OCI-LY7 (cell line): Measurements from ENCODE around the gene DHODH. TPM values are rescaled to one million over a fixed set of nuclear protein-coding genes. Genes with fewer than 3 reads are reported as not detected.

Experiments
- BruUV-seq: library from RNA; stranded (reverse); fragments of 400-500 nt; replicated peaks from 2 replicates; lab custom pipeline; 2021; lab: Mats Ljungman, UMichigan
- CTCF ChIA-PET: fragments of 300-600 bp; sonication (Branson Sonifier 250); formaldehyde crosslinking; loops from one replicate; lab custom pipeline; 2022; ENCODE audit warnings: antibody characterized with exemption; ENCODE audit not compliant: unreplicated experiment; lab: Charles Lee
- POLR2A ChIA-PET: fragments of 300-600 bp; sonication (Branson Sonifier 250); formaldehyde crosslinking; loops from one replicate; lab custom pipeline; 2022; ENCODE audit warnings: antibody characterized with exemption; lab: Charles Lee
- DNase-seq: peaks from one replicate; pipeline ENCODE4 v3.0.0-alpha.2; 2015; ENCODE audit warnings: low spot score
- H2AFZ ChIP-seq: fragments of 200-600 bp; sonication (generic), shearing (Covaris generic); 2 replicates; pipeline ENCODE4 v1.6.1; 2014; ENCODE audit warnings: mild to moderate bottlenecking, antibody characterized with exemption, low read length, moderate library complexity
- H3K27ac ChIP-seq: fragments of 200-600 bp; sonication (generic); 2 replicates; pipeline ENCODE4 v1.5.1; 2014; ENCODE audit warnings: mixed run types, low read depth, mild to moderate bottlenecking, moderate library complexity, low read length, inconsistent platforms; ENCODE audit not compliant: poor library complexity, severe bottlenecking
- H3K36me3 ChIP-seq: fragments of 200-600 bp; sonication (generic); 2 replicates; pipeline ENCODE4 v1.6.1; 2014; ENCODE audit warnings: mild to moderate bottlenecking, antibody characterized with exemption, low read length, moderate library complexity, mixed read lengths; ENCODE audit not compliant: insufficient read depth
- H3K4me1 ChIP-seq: fragments of 200-600 bp; sonication (generic); 2 replicates; pipeline ENCODE4 v1.5.1; 2014; ENCODE audit warnings: mild to moderate bottlenecking, low read length; ENCODE audit not compliant: insufficient read depth, poor library complexity, severe bottlenecking
- H3K4me2 ChIP-seq: fragments of 200-600 bp; sonication (generic); 2 replicates; pipeline ENCODE4 v1.6.1; 2014; ENCODE audit warnings: mild to moderate bottlenecking, low read length
- H3K4me3 ChIP-seq: fragments of 200-600 bp; sonication (generic); 2 replicates; pipeline ENCODE4 v1.5.1; 2014; ENCODE audit warnings: mild to moderate bottlenecking, low read depth, low read length; ENCODE audit not compliant: poor library complexity, severe bottlenecking
- H3K79me2 ChIP-seq: fragments of 200-600 bp; sonication (generic); 2 replicates; pipeline ENCODE4 v1.6.1; 2016; ENCODE audit warnings: low read depth, mild to moderate bottlenecking, low read length, moderate library complexity, mixed read lengths; ENCODE audit not compliant: insufficient read depth
- H3K9me2 ChIP-seq: fragments of 200-600 bp; sonication (generic); 2 replicates; pipeline ENCODE4 v1.6.1; 2016; ENCODE audit warnings: mild to moderate bottlenecking, low read length, mixed read lengths; ENCODE audit not compliant: insufficient read depth
- H3K9me3 ChIP-seq: fragments of 200-600 bp; sonication (generic); 2 replicates; pipeline ENCODE4 v1.6.1; 2014; ENCODE audit warnings: mild to moderate bottlenecking, mixed run types, low read length, mixed read lengths
- H4K20me1 ChIP-seq: fragments of 200-600 bp; sonication (generic); 2 replicates; pipeline ENCODE4 v1.6.1; 2014; ENCODE audit warnings: mild to moderate bottlenecking, antibody characterized with exemption, low read length, moderate library complexity, mixed read lengths; ENCODE audit not compliant: insufficient read depth
- EZH2phosphoT487 ChIP-seq: fragments of 200-600 bp; sonication (generic); IDR thresholded peaks from 2 replicates; pipeline ENCODE4 v1.6.1; 2018; ENCODE audit warnings: low read depth, borderline replicate concordance, mild to moderate bottlenecking, mixed run types, antibody characterized with exemption, low read length, moderate library complexity, mixed read lengths
- intact Hi-C: fragments of 100-400 bp; cut with micrococcal nuclease; formaldehyde crosslinking; loops from one replicate; pipeline ENCODE4 v1.10.0; 2022; ENCODE audit not compliant: unreplicated experiment
- total RNA-seq, 2 experiments: library from RNA; depleted of rRNA in 1 of 2; stranded (reverse); fragments of >200 nt in 1 of 2; shearing (Covaris generic) in 1 of 2; gene quantifications; 2 replicates each; pipeline ENCODE4 v1.2.3, GENCODE V29; 2014 to 2022
- TF ChIP-seq, protein P1 (sequence below): fragments of 200-600 bp; sonication (generic); conservative IDR thresholded peaks from 2 replicates; pipeline ENCODE4 v1.5.1; 2014; ENCODE audit warnings: mild to moderate bottlenecking, antibody characterized with exemption, low read length, moderate library complexity, mixed read lengths

DHODH gene
- total RNA-seq, 2 experiments from 2014 or later = 12.3 to 20.9 TPM

DNA sequence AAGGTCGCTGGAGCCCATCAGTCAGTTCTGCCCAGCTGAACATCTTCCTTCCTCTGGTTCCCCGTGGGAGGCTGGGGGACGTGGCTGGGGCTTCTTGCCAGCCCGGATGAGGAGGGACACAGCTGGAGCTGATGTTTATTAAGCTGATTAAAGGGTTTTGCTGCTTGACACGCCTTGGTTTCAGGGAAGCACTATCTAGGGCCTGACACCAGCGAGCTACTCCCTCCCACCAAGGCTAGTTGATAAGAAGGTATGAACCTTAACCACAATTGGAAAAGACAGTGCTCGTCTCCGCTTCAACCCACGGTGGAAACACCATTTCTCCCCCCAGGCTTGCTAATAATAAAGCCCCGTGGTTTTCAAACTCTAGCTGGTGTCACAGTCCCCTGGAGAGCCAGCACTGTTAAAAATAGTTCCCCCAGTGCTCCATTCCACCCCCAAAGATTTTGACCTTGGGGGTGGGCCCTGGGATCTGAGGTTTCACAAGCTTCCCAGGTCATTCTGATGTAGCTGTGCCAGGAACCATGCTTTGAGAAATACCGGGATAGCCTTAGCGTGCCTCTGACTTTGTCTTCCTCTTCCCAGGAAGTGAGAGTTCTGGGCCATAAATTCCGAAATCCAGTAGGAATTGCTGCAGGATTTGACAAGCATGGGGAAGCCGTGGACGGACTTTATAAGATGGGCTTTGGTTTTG lies 5.5 kb downstream of the DHODH start:
- no peaks in the 10 kb centered on the region for H3K9me3 ChIP-seq
- POLR2A ChIA-PET = interaction anchor here (1.0 kb wide), 1 partner anchor 14 kb away, joined by 3 read pairs; the partner anchor contains the start of gene PKD1L3
- no peaks in the 10 kb centered on the region for H3K9me2 ChIP-seq
- no peaks in the 10 kb centered on the region for H3K4me1 ChIP-seq
- intact Hi-C loops = no loop called here
- H3K36me3 ChIP-seq = peaks cover 51% of the 10 kb centered on the region; the same call in 1 of the 2 replicates
- no peak overlapping the region for H3K4me2 ChIP-seq
- H3K27ac ChIP-seq = no peak overlapping the region
- H3K79me2 ChIP-seq = peaks cover 10% of the 10 kb centered on the region; the same call in 1 of the 2 replicates
- no TSS peak for BruUV-seq
- H3K4me3 ChIP-seq = no peak overlapping the region
- H4K20me1 ChIP-seq = no peaks in the 10 kb centered on the region
- DNase-seq = no peak
- TF ChIP-seq, protein P1, sequence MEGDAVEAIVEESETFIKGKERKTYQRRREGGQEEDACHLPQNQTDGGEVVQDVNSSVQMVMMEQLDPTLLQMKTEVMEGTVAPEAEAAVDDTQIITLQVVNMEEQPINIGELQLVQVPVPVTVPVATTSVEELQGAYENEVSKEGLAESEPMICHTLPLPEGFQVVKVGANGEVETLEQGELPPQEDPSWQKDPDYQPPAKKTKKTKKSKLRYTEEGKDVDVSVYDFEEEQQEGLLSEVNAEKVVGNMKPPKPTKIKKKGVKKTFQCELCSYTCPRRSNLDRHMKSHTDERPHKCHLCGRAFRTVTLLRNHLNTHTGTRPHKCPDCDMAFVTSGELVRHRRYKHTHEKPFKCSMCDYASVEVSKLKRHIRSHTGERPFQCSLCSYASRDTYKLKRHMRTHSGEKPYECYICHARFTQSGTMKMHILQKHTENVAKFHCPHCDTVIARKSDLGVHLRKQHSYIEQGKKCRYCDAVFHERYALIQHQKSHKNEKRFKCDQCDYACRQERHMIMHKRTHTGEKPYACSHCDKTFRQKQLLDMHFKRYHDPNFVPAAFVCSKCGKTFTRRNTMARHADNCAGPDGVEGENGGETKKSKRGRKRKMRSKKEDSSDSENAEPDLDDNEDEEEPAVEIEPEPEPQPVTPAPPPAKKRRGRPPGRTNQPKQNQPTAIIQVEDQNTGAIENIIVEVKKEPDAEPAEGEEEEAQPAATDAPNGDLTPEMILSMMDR = no peak
- TF ChIP-seq EZH2phosphoT487 = no peak
- no peak overlapping the region for H2AFZ ChIP-seq
- CTCF ChIA-PET = no interaction called here

DNA sequence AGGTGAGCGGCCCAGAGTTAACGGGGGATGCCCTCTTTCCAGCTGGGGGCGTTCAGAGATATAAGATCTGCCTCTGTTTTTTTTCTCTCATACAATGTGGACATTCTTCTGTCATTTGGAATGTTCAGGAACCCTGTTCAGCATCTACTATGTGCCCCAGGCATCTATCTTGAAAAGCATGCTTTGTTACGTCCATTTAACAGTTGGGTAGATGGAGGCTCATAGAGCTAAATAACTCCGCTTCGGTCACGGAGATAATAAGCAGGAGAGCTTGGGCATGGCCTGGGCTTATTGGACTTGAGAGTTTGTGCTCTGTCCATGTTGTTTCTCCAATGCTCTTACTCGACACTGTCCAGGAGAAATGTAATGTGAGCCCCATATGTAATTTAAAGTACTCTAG lies 6.1 kb downstream of the DHODH start:
- Histone ChIP-seq H3K4me2 (no peak overlapping the region), H3K4me3 (no peak overlapping the region), H3K79me2 (peaks cover 7% of the 10 kb centered on the region; the same call in 1 of the 2 replicates), H3K4me1 (no peaks in the 10 kb centered on the region), H2AFZ (no peak overlapping the region), H4K20me1 (no peaks in the 10 kb centered on the region), H3K9me3 (no peaks in the 10 kb centered on the region), H3K27ac (no peak overlapping the region), H3K9me2 (no peaks in the 10 kb centered on the region), H3K36me3 (peaks cover 57% of the 10 kb centered on the region; the same call in 1 of the 2 replicates)
- ChIA-PET POLR2A (interaction anchor here (1.0 kb wide), 1 partner anchor 15 kb away, joined by 3 read pairs; the partner anchor contains the start of gene PKD1L3), CTCF (no interaction called here)
- no peak for TF ChIP-seq EZH2phosphoT487
- TF ChIP-seq, protein P1 = no peak
- no peak for DNase-seq
- intact Hi-C loops = no loop called here
- BruUV-seq = no TSS peak

DNA sequence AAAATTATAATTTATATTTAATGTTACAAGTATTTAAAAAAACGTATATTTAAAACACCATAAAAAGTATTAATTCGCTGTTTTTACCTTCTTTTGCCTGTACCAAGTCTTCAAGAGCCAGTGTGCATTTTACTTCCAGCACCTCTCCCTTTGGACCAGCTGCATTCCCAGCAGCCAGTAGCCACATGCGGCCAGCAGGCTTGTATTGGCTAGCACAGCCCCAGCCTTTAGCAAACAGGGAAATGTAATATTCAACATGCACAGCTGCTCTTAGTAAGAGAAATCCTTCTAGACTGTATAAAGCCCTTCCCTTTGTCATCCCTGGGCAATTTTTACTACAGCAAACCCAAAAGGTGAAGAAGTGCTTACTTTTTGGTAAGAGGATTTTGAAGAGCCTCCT lies 6.6 kb downstream of the DHODH start:
- no peaks in the 10 kb centered on the region for H3K9me2 ChIP-seq
- H3K9me3 ChIP-seq = no peaks in the 10 kb centered on the region
- no peak for TF ChIP-seq EZH2phosphoT487
- TF ChIP-seq, protein P1 = no peak
- H3K36me3 ChIP-seq = peaks cover 58% of the 10 kb centered on the region; the same call in 1 of the 2 replicates
- H3K4me1 ChIP-seq = no peaks in the 10 kb centered on the region
- no TSS peak for BruUV-seq
- peaks cover 5% of the 10 kb centered on the region; the same call in 1 of the 2 replicates for H3K79me2 ChIP-seq
- CTCF ChIA-PET = no interaction called here
- no peak overlapping the region for H3K27ac ChIP-seq
- POLR2A ChIA-PET = interaction anchor here (1.0 kb wide), 1 partner anchor 15 kb away, joined by 3 read pairs; the partner anchor contains the start of gene PKD1L3
- H2AFZ ChIP-seq = no peak overlapping the region
- DNase-seq = no peak
- no peaks in the 10 kb centered on the region for H4K20me1 ChIP-seq
- no peak overlapping the region for H3K4me2 ChIP-seq
- H3K4me3 ChIP-seq = no peak overlapping the region
- intact Hi-C loops = no loop called here
